Germinal center (tissue), 1 donor: ENCODE data around the gene NDUFB10.
A peak's percentile ranks its signal among the peaks of the same experiment; 100 is the strongest.

Experiments used
- DNase-seq: peaks from one replicate; pipeline ENCODE4 v3.0.0; 2012; ENCODE audit warnings: mixed read lengths, low spot score

Gene NDUFB10

GRCh38 chr16:1984347-1985225, 25.2 kb downstream of the NDUFB10 start:
- no peak for DNase-seq

GRCh38 chr16:1985466-1986150, 26.3 kb downstream of the NDUFB10 start:
- DNase-seq: no peak

GRCh38 chr16:1987198-1987597, 27.9 kb downstream of the NDUFB10 start:
- no peak for DNase-seq

- DNase-seq: peak; percentile 41
These were observed 30.1 kb downstream of the NDUFB10 start, which contains the start of gene SYNGR3 for GRCh38 chr16:1989209-1990100. SYNGR3 (plus strand) TSS chr16:1989970; CDS start chr16:1990103, 133 bp downstream.

DNA sequence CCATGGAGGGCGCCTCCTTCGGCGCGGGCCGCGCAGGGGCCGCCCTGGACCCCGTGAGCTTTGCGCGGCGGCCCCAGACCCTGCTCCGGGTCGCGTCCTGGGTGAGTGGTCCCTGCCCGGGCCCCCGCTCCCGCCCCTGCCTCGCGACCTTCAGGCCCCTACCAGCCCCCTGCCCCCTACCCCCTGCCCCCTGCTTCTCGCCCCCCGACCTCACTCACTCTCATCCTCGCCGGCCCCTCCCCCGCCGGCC, 30.7 kb downstream of the NDUFB10 start:
- DNase-seq: no peak

- DNase-seq: peak; percentile 48
These were observed 31.2 kb downstream of the NDUFB10 start for GRCh38 chr16:1990351-1991134.

- peak; percentile 82 for DNase-seq
These were observed 31.8 kb downstream of the NDUFB10 start for GRCh38 chr16:1991135-1991551.

- DNase-seq: no peak
These were observed 32.2 kb downstream of the NDUFB10 start for GRCh38 chr16:1991588-1991947.

- peak; percentile 98 for DNase-seq
These were observed 32.8 kb downstream of the NDUFB10 start for GRCh38 chr16:1991948-1992703.

GRCh38 chr16:1992704-1993317, 33.5 kb downstream of the NDUFB10 start:
- DNase-seq: no peak

DNA sequence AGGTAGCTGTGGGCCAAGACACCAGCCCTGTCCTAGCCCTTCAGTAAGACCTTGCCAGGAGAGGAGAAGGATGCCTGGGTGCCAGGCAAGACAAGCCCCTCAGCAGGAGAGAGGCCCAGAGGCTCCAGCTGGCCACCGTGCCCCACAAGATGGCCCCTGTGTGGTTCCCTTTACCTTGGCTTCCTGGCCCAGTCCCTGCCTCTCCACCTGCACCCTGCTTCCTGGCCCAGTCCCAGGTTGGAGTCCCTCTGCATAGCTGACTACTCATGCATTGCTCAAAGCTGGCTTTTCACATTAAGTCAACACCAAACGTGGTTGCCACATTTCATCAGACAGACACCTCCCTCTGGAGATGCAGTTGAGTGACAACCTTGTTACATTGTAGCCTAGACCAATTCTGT, 34.4 kb downstream of the NDUFB10 start:
- no peak for DNase-seq

- no peak for DNase-seq
These were observed 38.4 kb downstream of the NDUFB10 start for GRCh38 chr16:1997494-1998359.

DNA sequence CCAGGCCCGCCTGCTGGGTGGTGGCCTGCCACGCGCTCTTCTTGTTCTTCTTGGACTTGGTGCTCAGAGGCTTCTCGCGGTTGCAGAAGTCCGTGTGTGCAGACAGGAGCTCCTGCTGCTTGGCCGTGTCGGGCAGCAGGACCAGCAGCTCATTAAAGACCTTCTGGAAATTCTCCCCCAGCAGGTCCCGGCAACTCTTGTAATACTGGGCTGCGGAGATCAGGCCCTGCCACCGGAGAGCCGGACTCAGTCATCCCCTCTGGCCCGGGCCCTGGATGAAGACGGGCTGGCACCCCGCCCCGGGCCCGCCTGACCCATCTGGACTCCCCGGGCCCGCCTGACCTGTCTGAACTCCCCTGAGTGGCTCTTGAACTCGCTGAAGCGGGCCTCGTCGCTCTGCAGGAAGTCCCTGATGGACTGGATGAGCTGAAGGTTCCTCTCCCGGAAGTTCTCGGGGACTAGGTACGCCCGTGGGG, 39.1 kb downstream of the NDUFB10 start:
- no peak for DNase-seq

DNA sequence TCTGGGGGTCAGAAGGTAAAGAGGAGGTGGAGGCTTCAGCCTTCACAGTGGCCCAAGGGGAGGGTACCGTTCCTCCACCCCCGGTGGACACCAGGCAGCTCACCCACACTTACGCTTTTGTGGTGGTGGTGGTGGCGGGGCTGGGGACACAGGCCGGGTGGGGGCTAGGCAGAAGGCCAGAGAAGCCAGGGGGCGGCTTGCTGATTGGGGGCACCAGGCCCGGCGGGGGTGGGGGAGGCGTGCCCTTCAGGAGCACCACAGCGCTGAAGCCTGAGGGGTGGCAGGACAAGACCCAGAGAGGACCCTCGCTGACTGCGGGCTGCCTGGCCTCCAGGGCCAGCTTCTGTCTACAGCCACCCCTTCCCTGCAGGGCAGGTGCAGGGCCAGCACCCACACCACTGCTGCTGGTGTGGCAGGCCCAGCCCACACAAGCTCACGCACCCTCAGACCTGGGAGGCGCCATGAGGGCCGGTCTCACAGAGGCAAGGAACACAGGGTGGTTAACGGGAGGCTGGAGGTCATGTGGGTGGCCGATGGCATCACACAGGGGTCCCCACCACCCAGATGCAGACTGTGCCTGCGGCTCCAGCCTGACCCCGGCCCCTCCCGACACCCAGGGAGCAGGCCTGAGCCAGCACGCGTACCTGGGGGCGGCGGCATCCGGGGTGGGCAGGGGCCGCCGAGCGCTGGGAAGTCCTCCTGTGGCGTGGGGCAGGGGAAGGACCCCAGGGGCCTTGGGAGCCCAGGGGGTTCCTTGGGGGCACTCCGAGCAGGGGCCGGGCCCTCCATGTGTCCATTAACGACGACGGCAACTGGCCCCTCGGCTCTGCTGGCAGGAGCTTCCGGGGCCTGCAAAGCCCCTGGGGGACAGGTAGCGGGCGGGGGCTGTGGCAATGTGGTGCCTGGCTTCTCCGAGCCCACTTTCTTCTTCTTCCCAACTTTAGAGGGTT, 39.8 kb downstream of the NDUFB10 start:
- no peak for DNase-seq

- DNase-seq: no peak
These were observed 40.7 kb downstream of the NDUFB10 start for GRCh38 chr16:1999866-2000514.

GRCh38 chr16:2001035-2001434, 41.7 kb downstream of the NDUFB10 start:
- DNase-seq: no peak

GRCh38 chr16:2001456-2002355, 42.4 kb downstream of the NDUFB10 start:
- no peak for DNase-seq
